ENCODE data around the gene PRKAA2.

- no peak for TF ChIP-seq ZFX (IDR thresholded peaks at IDR 0.05)
- TF ChIP-seq CTCF (conservative IDR thresholded peaks at IDR 0.05): no peak
These were observed 41.1 kb downstream of the PRKAA2 start for GRCh38 chr1:56686169-56686568.

Measured in C4-2B (cell line).